Endodermal cell (in vitro differentiated cells): Measurements from ENCODE around the gene NTRK2. TPM values are rescaled to one million over a fixed set of nuclear protein-coding genes. Genes with fewer than 3 reads are reported as not detected.

Experiments
- DNase-seq: peaks from one replicate; pipeline ENCODE4 v3.0.0-alpha.2; 2017
- H3K27ac ChIP-seq: 2 replicates; pipeline ENCODE4 v1.5.1; 2013; ENCODE audit warnings: mild to moderate bottlenecking, low read depth, low read length, moderate library complexity
- H3K27me3 ChIP-seq: 2 replicates; pipeline ENCODE4 v1.6.1; 2013; ENCODE audit warnings: mild to moderate bottlenecking, low read length, moderate library complexity; ENCODE audit not compliant: insufficient read depth, control insufficient read depth, poor library complexity, severe bottlenecking
- H3K36me3 ChIP-seq: 2 replicates; pipeline ENCODE4 v1.7.0; 2013; ENCODE audit warnings: mild to moderate bottlenecking, low read length, moderate library complexity; ENCODE audit not compliant: control insufficient read depth, insufficient read depth
- H3K4me1 ChIP-seq: one replicate; pipeline ENCODE4 v1.7.0; 2013; ENCODE audit warnings: low read length; ENCODE audit not compliant: control insufficient read depth, insufficient read depth
- H3K4me3 ChIP-seq: 2 replicates; pipeline ENCODE4 v1.5.1; 2013; ENCODE audit warnings: mild to moderate bottlenecking, low read length, moderate library complexity
- H3K9ac ChIP-seq: 2 replicates; pipeline ENCODE4 v1.6.1; 2013; ENCODE audit warnings: mild to moderate bottlenecking, low read length, moderate library complexity; ENCODE audit not compliant: poor library complexity, severe bottlenecking; ENCODE audit errors: extremely low read depth
- H3K9me3 ChIP-seq: 2 replicates; pipeline ENCODE4 v1.6.1; 2013; ENCODE audit warnings: mild to moderate bottlenecking, low read length, moderate library complexity; ENCODE audit not compliant: control insufficient read depth
- H3K27ac Mint-ChIP-seq: 2 replicates; pipeline ENCODE4 v1.8.0; 2020; ENCODE audit warnings: mixed read lengths
- H3K27me3 Mint-ChIP-seq: 2 replicates; pipeline ENCODE4 v1.8.0; 2021; ENCODE audit warnings: mild to moderate bottlenecking, mixed read lengths; ENCODE audit not compliant: insufficient read depth
- H3K36me3 Mint-ChIP-seq: 2 replicates; pipeline ENCODE4 v1.8.0; 2020; ENCODE audit warnings: low read depth, mixed read lengths
- H3K4me1 Mint-ChIP-seq: 2 replicates; pipeline ENCODE4 v1.8.0; 2020; ENCODE audit warnings: mixed read lengths
- H3K4me3 Mint-ChIP-seq: 2 replicates; pipeline ENCODE4 v1.8.0; 2020; ENCODE audit warnings: mild to moderate bottlenecking, moderate library complexity, mixed read lengths
- H3K9me3 Mint-ChIP-seq: 2 replicates; pipeline ENCODE4 v1.8.0; 2020; ENCODE audit warnings: mild to moderate bottlenecking, mixed read lengths
- CTCF ChIP-seq: fragments of 200-600 bp; sonication (generic); conservative IDR thresholded peaks from 2 replicates; pipeline ENCODE4 v1.5.0; 2021; ENCODE audit warnings: antibody characterized with exemption, mild to moderate bottlenecking
- WGBS, 2 experiments: methylation state at CpG; one replicate each; pipeline versions ENCODE4 v1.1.5 to v1.1.7; 2013; ENCODE audit warnings: missing lambda C conversion rate in 2 of 2, mixed read lengths in 1 of 2; ENCODE audit not compliant: insufficient coverage in 1 of 2, insufficient read length in 1 of 2; 5-methylcytosine and 5-hydroxymethylcytosine counted together
- total RNA-seq, 2 donors: library from RNA; stranded (reverse); fragmentation: NEBNext Ultra II Directional in 1 of 2; extraction: Animal tissue kit (Norgen Biotek cat#: 25700) in 1 of 2; gene quantifications; 2 replicates in 1 of 2; 3 replicates in 1 of 2; pipeline ENCODE4 v1.2.1, GENCODE V29; 2021

Gene NTRK2
- total RNA-seq, 2 donors from 2014 or later = 0.09 to 0.18 TPM

- H3K27ac ChIP-seq = no peak overlapping the region
- Mint-ChIP-seq H3K9me3 (peaks cover 1% of the 10 kb centered on the region), H3K4me1 (peaks cover 4% of the 10 kb centered on the region), H3K36me3 (no peaks in the 10 kb centered on the region), H3K4me3 (no peak overlapping the region), H3K27me3 (peaks cover 3% of the 10 kb centered on the region), H3K27ac (no peak overlapping the region)
- 91 to 100% methylated on average over 1 to 2 of the region's 2 CpGs for WGBS, 2 experiments
- DNase-seq = no peak
- H3K4me1 ChIP-seq = peaks cover 4% of the 10 kb centered on the region
- no peaks in the 10 kb centered on the region for H3K9me3 ChIP-seq
- H3K36me3 ChIP-seq = no peaks in the 10 kb centered on the region
- H3K4me3 ChIP-seq = no peak overlapping the region
- H3K27me3 ChIP-seq = no peaks in the 10 kb centered on the region
- H3K9ac ChIP-seq = no peak overlapping the region
- no peak for TF ChIP-seq CTCF
Measured at GRCh38 chr9:85055506-85056202, 386.1 kb downstream of the NTRK2 start.

- Mint-ChIP-seq H3K4me1 (peaks cover 4% of the 10 kb centered on the region), H3K9me3 (peaks cover 1% of the 10 kb centered on the region), H3K36me3 (no peaks in the 10 kb centered on the region), H3K27me3 (peaks cover 3% of the 10 kb centered on the region), H3K4me3 (no peak overlapping the region), H3K27ac (no peak overlapping the region)
- no peak for TF ChIP-seq CTCF
- H3K27me3 ChIP-seq = no peaks in the 10 kb centered on the region
- no peak overlapping the region for H3K9ac ChIP-seq
- no peak overlapping the region for H3K27ac ChIP-seq
- WGBS, 2 experiments = 83 to 89% methylated on average over 2 to 3 of the region's 3 CpGs
- no peak overlapping the region for H3K4me3 ChIP-seq
- H3K9me3 ChIP-seq = no peaks in the 10 kb centered on the region
- DNase-seq = no peak
- H3K36me3 ChIP-seq = no peaks in the 10 kb centered on the region
- peaks cover 4% of the 10 kb centered on the region for H3K4me1 ChIP-seq
Measured at GRCh38 chr9:85056203-85056572, 386.7 kb downstream of the NTRK2 start.

- H3K27me3 ChIP-seq = no peaks in the 10 kb centered on the region
- Mint-ChIP-seq H3K9me3 (no peaks in the 10 kb centered on the region), H3K27ac (no peak overlapping the region), H3K36me3 (no peaks in the 10 kb centered on the region), H3K4me1 (peaks cover 8% of the 10 kb centered on the region), H3K27me3 (peaks cover 3% of the 10 kb centered on the region), H3K4me3 (no peak overlapping the region)
- H3K9ac ChIP-seq = no peak overlapping the region
- TF ChIP-seq CTCF = no peak
- H3K36me3 ChIP-seq = no peaks in the 10 kb centered on the region
- no peaks in the 10 kb centered on the region for H3K4me1 ChIP-seq
- 84 to 100% methylated on average over 1 of the region's 1 CpG for WGBS, 2 experiments
- no peak overlapping the region for H3K27ac ChIP-seq
- no peaks in the 10 kb centered on the region for H3K9me3 ChIP-seq
- H3K4me3 ChIP-seq = no peak overlapping the region
- no peak for DNase-seq
Measured at GRCh38 chr9:85061969-85062368, 392.4 kb downstream of the NTRK2 start.
